HCT116 (cell line): ENCODE data around the gene LRP1B. TPM values are rescaled to one million over a fixed set of nuclear protein-coding genes. Genes with fewer than 3 reads are reported as not detected.

ENCODE experiments used
- ATAC-seq: fragments of 200-7000 bp; cut with Tn5 transposase; 2 replicates; pipeline ENCODE4 v1.9.1; 2020; ENCODE audit warnings: mild to moderate bottlenecking, moderate library complexity
- BruUV-seq: library from RNA; stranded (reverse); fragments of 400-500 nt; replicated peaks from 2 replicates; lab custom pipeline; 2021; lab: Mats Ljungman, UMichigan
- CTCF ChIA-PET: fragments of 300-600 bp; sonication (Branson Sonifier 250); formaldehyde crosslinking; loops from one replicate; lab custom pipeline; 2021; ENCODE audit warnings: antibody characterized with exemption; lab: Charles Lee
- POLR2A ChIA-PET: fragments of 300-600, 350-600 bp; sonication (Branson Sonifier 250); formaldehyde crosslinking; loops from one replicate; lab custom pipeline; 2021; ENCODE audit warnings: antibody characterized with exemption; lab: Charles Lee
- RAD21 ChIA-PET, 2 experiments: fragments of 300-600 bp; sonication (Branson Sonifier 250); formaldehyde crosslinking; loops; one replicate each; lab custom pipeline; 2023; ENCODE audit warnings: low total read pairs in 2 of 2; ENCODE audit not compliant: uncharacterized antibody in 2 of 2, unreplicated experiment in 2 of 2, low non-redundant PET in 1 of 2; lab: Charles Lee
- DNase-seq: peaks from one replicate; pipeline ENCODE4 v3.0.0-alpha.2; 2010; ENCODE audit warnings: low read depth, low spot score
- H2AFZ ChIP-seq: fragments of 200-600 bp; shearing (Covaris generic), sonication (generic); 2 replicates; pipeline ENCODE4 v1.6.1; 2017; ENCODE audit warnings: low read depth, mixed run types, mixed read lengths, antibody characterized with exemption, low read length; ENCODE audit not compliant: poor library complexity, severe bottlenecking
- H3K27ac ChIP-seq: 2 replicates; pipeline ENCODE4 v1.5.1; 2012; ENCODE audit warnings: low read depth, low read length
- H3K27me3 ChIP-seq: fragments of 200-600 bp; sonication (generic); 2 replicates; pipeline ENCODE4 v1.6.1; 2016; ENCODE audit warnings: mixed run types, low read length, mixed read lengths; ENCODE audit not compliant: insufficient read depth
- H3K36me3 ChIP-seq, 2 experiments: fragments of 200-500 bp in 1 of 2; fragments of 200-600 bp in 1 of 2; sonication (Bioruptor generic) in 1 of 2; sonication (generic) in 1 of 2; 2 replicates each; pipeline versions ENCODE4 v1.5.1 to v1.6.1; 2014 to 2016; ENCODE audit warnings: low read length in 2 of 2, inconsistent platforms in 1 of 2, mixed read lengths in 1 of 2, mixed run types in 1 of 2; ENCODE audit not compliant: insufficient read depth in 2 of 2, control insufficient read depth in 1 of 2
- H3K4me1 ChIP-seq, 2 experiments: fragments of 200-600 bp in 1 of 2; sonication (generic) in 1 of 2; 2 replicates each; pipeline versions ENCODE4 v1.5.1 to v1.6.1; 2012 to 2017; ENCODE audit warnings: low read length in 2 of 2, inconsistent platforms in 1 of 2, mild to moderate bottlenecking in 1 of 2, mixed read lengths in 1 of 2, mixed run types in 1 of 2, moderate library complexity in 1 of 2; ENCODE audit not compliant: insufficient read depth in 2 of 2, control insufficient read depth in 1 of 2
- H3K4me2 ChIP-seq: fragments of 200-600 bp; sonication (generic); 2 replicates; pipeline ENCODE4 v1.6.1; 2017; ENCODE audit warnings: mixed run types, low read length, mixed read lengths
- H3K4me3 ChIP-seq, 2 experiments: fragments of 200-600 bp in 1 of 2; sonication (generic) in 1 of 2; replicated peaks in 1 of 2; 2 replicates each; pipeline ENCODE4 v1.5.1; 2011 to 2016; ENCODE audit warnings: low read length in 2 of 2, control low read depth in 1 of 2, low read depth in 1 of 2, mild to moderate bottlenecking in 1 of 2, mixed read lengths in 1 of 2, mixed run types in 1 of 2
- H3K79me2 ChIP-seq: fragments of 200-600 bp; sonication (generic); 2 replicates; pipeline ENCODE4 v1.6.1; 2017; ENCODE audit warnings: mild to moderate bottlenecking, mixed run types, low read length, moderate library complexity, mixed read lengths; ENCODE audit not compliant: insufficient read depth
- H3K9ac ChIP-seq: fragments of 200-600 bp; sonication (generic); 2 replicates; pipeline ENCODE4 v1.6.1; 2016; ENCODE audit warnings: low read length, mixed read lengths
- H3K9me2 ChIP-seq: fragments of 200-600 bp; sonication (generic), shearing (Covaris generic); 2 replicates; pipeline ENCODE4 v1.6.1; 2017; ENCODE audit warnings: mixed run types, mild to moderate bottlenecking, moderate library complexity; ENCODE audit not compliant: insufficient read depth
- H3K9me3 ChIP-seq, 2 experiments: fragments of 200-500 bp in 1 of 2; fragments of 200-600 bp in 1 of 2; sonication (Bioruptor generic) in 1 of 2; sonication (generic) in 1 of 2; 2 replicates each; pipeline ENCODE4 v1.6.1; 2014 to 2017; ENCODE audit warnings: low read length in 2 of 2, mixed read lengths in 2 of 2, inconsistent platforms in 1 of 2, low read depth in 1 of 2, mild to moderate bottlenecking in 1 of 2, mixed run types in 1 of 2, moderate library complexity in 1 of 2; ENCODE audit not compliant: control insufficient read depth in 1 of 2, insufficient read depth in 1 of 2
- H4K20me1 ChIP-seq: fragments of 200-600 bp; sonication (generic), shearing (Covaris generic); 2 replicates; pipeline ENCODE4 v1.6.1; 2017; ENCODE audit warnings: mixed run types, mild to moderate bottlenecking, moderate library complexity; ENCODE audit not compliant: insufficient read depth
- CBX3 ChIP-seq: IDR thresholded peaks from 2 replicates; pipeline ENCODE4 v1.6.1; 2012; ENCODE audit warnings: low read depth
- CEBPB ChIP-seq: IDR thresholded peaks from 2 replicates; pipeline ENCODE4 v1.6.1; 2012; ENCODE audit warnings: low read depth
- EGR1 ChIP-seq: IDR thresholded peaks from 2 replicates; pipeline ENCODE4 v1.6.1; 2012; ENCODE audit warnings: low read depth
- ELF1 ChIP-seq: IDR thresholded peaks from 2 replicates; pipeline ENCODE4 v1.6.1; 2012; ENCODE audit warnings: low read depth, borderline replicate concordance
- EZH2 ChIP-seq: fragments of 200-600 bp; sonication (generic); IDR thresholded peaks from 2 replicates; pipeline ENCODE4 v1.6.1; 2017; ENCODE audit warnings: antibody characterized with exemption, mixed run types
- EZH2phosphoT487 ChIP-seq: fragments of 200-600 bp; IDR thresholded peaks from 2 replicates; pipeline ENCODE4 v1.6.1; 2018; ENCODE audit warnings: antibody characterized with exemption, borderline replicate concordance
- FOSL1 ChIP-seq: IDR thresholded peaks from 2 replicates; pipeline ENCODE4 v1.6.1; 2012; ENCODE audit warnings: low read depth
- JUND ChIP-seq: IDR thresholded peaks from 2 replicates; pipeline ENCODE4 v1.6.1; 2012
- RAD21 ChIP-seq: IDR thresholded peaks from 2 replicates; pipeline ENCODE4 v1.6.1; 2012; ENCODE audit warnings: low read depth, mild to moderate bottlenecking
- SP1 ChIP-seq: IDR thresholded peaks from 2 replicates; pipeline ENCODE4 v1.6.1; 2012; ENCODE audit warnings: low read depth
- SRF ChIP-seq: IDR thresholded peaks from 2 replicates; pipeline ENCODE4 v1.6.1; 2012; ENCODE audit warnings: low read depth
- TCF7L2 ChIP-seq: IDR thresholded peaks from 2 replicates; pipeline ENCODE4 v1.7.0; 2011; ENCODE audit warnings: borderline replicate concordance, inconsistent platforms; ENCODE audit not compliant: insufficient read depth, insufficient read length; ENCODE audit errors: extremely low read depth
- YY1 ChIP-seq: IDR thresholded peaks from 2 replicates; pipeline ENCODE4 v1.6.1; 2011; ENCODE audit warnings: low read length, low read depth, moderate library complexity, mild to moderate bottlenecking; ENCODE audit not compliant: insufficient replicate concordance; ENCODE audit errors: extremely low read depth
- ZFX ChIP-seq: fragments of 450-650 bp; IDR thresholded peaks from 2 replicates; pipeline ENCODE4 v1.6.1; 2017
- ZNF274 ChIP-seq: fragments of 200-500 bp; sonication (Bioruptor generic); IDR thresholded peaks from 2 replicates; pipeline ENCODE4 v1.6.1; 2014; ENCODE audit warnings: mild to moderate bottlenecking, low read depth, low read length, inconsistent platforms
- intact Hi-C: fragments of 100-400 bp; cut with micrococcal nuclease; formaldehyde crosslinking; loops from 2 replicates; pipeline ENCODE4 v1.10.0; 2022
- total RNA-seq: library from RNA; stranded (reverse); gene quantifications from one replicate; pipeline ENCODE4 v1.2.1, GENCODE V29; 2021; ENCODE audit not compliant: unreplicated experiment
- TF ChIP-seq, protein P1 (sequence below): IDR thresholded peaks from 2 replicates; pipeline ENCODE4 v1.6.1; 2011; ENCODE audit warnings: mild to moderate bottlenecking, low read length, moderate library complexity; ENCODE audit not compliant: insufficient replicate concordance; ENCODE audit errors: extremely low read depth
- TF ChIP-seq, protein P2 (sequence below), 3 experiments: fragments of 200-600 bp in 1 of 3; sonication (generic) in 1 of 3; IDR thresholded peaks in 2 of 3; conservative IDR thresholded peaks in 1 of 3; 2 replicates each; pipeline ENCODE4 v1.5.1; 2012 to 2017; ENCODE audit warnings: low read depth in 2 of 3, low read length in 2 of 3, antibody characterized with exemption in 1 of 3, borderline replicate concordance in 1 of 3, control low read depth in 1 of 3, mild to moderate bottlenecking in 1 of 3, mixed read lengths in 1 of 3, mixed run types in 1 of 3, moderate library complexity in 1 of 3; ENCODE audit not compliant: insufficient read depth in 1 of 3
- TF ChIP-seq, protein P3 (sequence below): IDR thresholded peaks from 2 replicates; pipeline ENCODE4 v1.6.1; 2012

LRP1B gene
- total RNA-seq, 1 experiment from 2014 or later, result 0.34 TPM

DNA sequence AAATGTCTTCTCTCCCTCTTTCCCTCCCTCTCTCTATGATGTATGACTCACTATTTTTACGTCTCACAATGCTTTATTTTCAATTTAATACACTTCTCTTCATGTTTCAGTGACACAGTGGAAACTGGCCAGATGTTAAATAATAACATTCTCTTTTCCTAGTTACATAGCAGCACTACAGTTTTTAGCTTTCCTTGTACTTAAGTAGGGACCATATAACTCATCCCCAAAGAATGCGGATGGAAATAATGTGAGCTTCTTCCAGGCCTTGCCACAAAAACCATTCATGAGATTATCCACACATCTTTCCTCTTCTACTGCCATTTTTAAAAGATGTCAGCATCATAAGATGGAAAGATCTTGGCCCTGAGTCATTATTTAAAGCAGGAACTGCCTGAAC lies 789.4 kb downstream of the LRP1B start:
- Histone ChIP-seq H3K27me3 (no peaks in the 10 kb centered on the region), H3K9me3 (no peaks in the 10 kb centered on the region), H3K9me2 (no peaks in the 10 kb centered on the region), H3K79me2 (no peaks in the 10 kb centered on the region), H3K4me2 (no peak overlapping the region), H3K9ac (no peak overlapping the region), H3K4me1 (no peaks in the 10 kb centered on the region), H3K4me3 (no peak overlapping the region), H3K27ac (no peak overlapping the region), H2AFZ (no peak overlapping the region), H4K20me1 (no peaks in the 10 kb centered on the region), H3K36me3 (no peaks in the 10 kb centered on the region)
- TF ChIP-seq FOSL1 (no peak), CEBPB (no peak), ELF1 (no peak), TCF7L2 (no peak), EZH2 (no peak)
- BruUV-seq, result no TSS peak
- ChIA-PET RAD21 (no interaction called here), CTCF (no interaction called here), POLR2A (no interaction called here)
- ATAC-seq, result no peak
- DNase-seq, result no peak
- intact Hi-C loops, result no loop called here

DNA sequence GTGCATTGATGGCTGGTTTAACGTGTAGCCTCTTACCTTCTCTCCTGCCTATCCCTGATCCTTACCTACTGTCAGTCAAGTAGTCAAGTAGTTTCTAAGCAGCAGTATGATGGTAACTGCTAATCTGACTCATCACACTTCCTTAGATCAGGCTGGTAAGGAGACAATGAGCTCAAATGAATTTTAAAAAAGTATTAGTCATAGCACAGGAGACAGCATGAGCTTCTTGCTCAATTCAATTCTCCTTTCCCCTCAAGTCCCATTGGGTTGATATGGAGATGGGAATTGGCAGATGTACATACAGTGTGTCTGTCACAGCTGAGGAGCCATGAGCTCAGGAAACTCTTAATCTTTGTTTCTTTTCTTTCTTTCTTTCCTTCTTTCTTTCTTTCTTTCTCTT lies 799.7 kb downstream of the LRP1B start:
- H2AFZ ChIP-seq, result no peak overlapping the region
- intact Hi-C loops, result no loop called here
- POLR2A ChIA-PET, result no interaction called here
- no peak overlapping the region for H3K27ac ChIP-seq
- no peaks in the 10 kb centered on the region for H4K20me1 ChIP-seq
- RAD21 ChIA-PET, result no interaction called here
- CTCF ChIA-PET, result no interaction called here
- H3K79me2 ChIP-seq, result no peaks in the 10 kb centered on the region
- H3K9ac ChIP-seq, result no peak overlapping the region
- DNase-seq, result no peak
- H3K4me2 ChIP-seq, result no peak overlapping the region
- H3K4me3 ChIP-seq, result no peak overlapping the region
- BruUV-seq, result no TSS peak
- no peaks in the 10 kb centered on the region for H3K9me3 ChIP-seq
- no peaks in the 10 kb centered on the region for H3K36me3 ChIP-seq
- ATAC-seq, result no peak
- H3K4me1 ChIP-seq, result no peaks in the 10 kb centered on the region
- no peaks in the 10 kb centered on the region for H3K9me2 ChIP-seq
- TF ChIP-seq TCF7L2 (no peak), CEBPB (no peak), EZH2phosphoT487 (no peak), JUND (no peak), EZH2 (no peak), ZNF274 (no peak), SP1 (no peak), CBX3 (no peak), RAD21 (no peak), YY1 (no peak), EGR1 (no peak), FOSL1 (no peak), SRF (no peak), ZFX (no peak)
- TF ChIP-seq, protein P1, sequence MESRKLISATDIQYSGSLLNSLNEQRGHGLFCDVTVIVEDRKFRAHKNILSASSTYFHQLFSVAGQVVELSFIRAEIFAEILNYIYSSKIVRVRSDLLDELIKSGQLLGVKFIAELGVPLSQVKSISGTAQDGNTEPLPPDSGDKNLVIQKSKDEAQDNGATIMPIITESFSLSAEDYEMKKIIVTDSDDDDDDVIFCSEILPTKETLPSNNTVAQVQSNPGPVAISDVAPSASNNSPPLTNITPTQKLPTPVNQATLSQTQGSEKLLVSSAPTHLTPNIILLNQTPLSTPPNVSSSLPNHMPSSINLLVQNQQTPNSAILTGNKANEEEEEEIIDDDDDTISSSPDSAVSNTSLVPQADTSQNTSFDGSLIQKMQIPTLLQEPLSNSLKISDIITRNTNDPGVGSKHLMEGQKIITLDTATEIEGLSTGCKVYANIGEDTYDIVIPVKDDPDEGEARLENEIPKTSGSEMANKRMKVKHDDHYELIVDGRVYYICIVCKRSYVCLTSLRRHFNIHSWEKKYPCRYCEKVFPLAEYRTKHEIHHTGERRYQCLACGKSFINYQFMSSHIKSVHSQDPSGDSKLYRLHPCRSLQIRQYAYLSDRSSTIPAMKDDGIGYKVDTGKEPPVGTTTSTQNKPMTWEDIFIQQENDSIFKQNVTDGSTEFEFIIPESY, result no peak
- TF ChIP-seq, protein P2, sequence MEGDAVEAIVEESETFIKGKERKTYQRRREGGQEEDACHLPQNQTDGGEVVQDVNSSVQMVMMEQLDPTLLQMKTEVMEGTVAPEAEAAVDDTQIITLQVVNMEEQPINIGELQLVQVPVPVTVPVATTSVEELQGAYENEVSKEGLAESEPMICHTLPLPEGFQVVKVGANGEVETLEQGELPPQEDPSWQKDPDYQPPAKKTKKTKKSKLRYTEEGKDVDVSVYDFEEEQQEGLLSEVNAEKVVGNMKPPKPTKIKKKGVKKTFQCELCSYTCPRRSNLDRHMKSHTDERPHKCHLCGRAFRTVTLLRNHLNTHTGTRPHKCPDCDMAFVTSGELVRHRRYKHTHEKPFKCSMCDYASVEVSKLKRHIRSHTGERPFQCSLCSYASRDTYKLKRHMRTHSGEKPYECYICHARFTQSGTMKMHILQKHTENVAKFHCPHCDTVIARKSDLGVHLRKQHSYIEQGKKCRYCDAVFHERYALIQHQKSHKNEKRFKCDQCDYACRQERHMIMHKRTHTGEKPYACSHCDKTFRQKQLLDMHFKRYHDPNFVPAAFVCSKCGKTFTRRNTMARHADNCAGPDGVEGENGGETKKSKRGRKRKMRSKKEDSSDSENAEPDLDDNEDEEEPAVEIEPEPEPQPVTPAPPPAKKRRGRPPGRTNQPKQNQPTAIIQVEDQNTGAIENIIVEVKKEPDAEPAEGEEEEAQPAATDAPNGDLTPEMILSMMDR (IDR thresholded peaks at IDR 0.05 in 2 of 3, conservative IDR thresholded peaks at IDR 0.05 in 1 of 3; ENCODE audit: borderline replicate concordance in 1 of 3, insufficient read depth in 1 of 3, low read depth in 2 of 3, low read length in 2 of 3), result no peak
- TF ChIP-seq, protein P3, sequence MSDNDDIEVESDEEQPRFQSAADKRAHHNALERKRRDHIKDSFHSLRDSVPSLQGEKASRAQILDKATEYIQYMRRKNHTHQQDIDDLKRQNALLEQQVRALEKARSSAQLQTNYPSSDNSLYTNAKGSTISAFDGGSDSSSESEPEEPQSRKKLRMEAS, result no peak
- TF ChIP-seq, all 23 proteins: peak for 0
- H3K27me3 ChIP-seq, result no peaks in the 10 kb centered on the region
